Psoas muscle (tissue), 8 donors: ENCODE data around the gene TBPL2. TPM values are rescaled to one million over a fixed set of nuclear protein-coding genes. Genes with fewer than 3 reads are reported as not detected.

Source experiments
- ATAC-seq, 4 donors: fragments of 200-7000 bp; cut with Tn5 transposase; one replicate each; pipeline ENCODE4 v1.9.1; 2020; ENCODE audit warnings: moderate library complexity in 3 of 4, mild to moderate bottlenecking in 2 of 4
- DNase-seq, 2 donors: peaks; one replicate each; pipeline ENCODE4 v3.0.0-alpha.2; 2020
- H3K27ac ChIP-seq: fragments of 200-600 bp; one replicate; pipeline ENCODE4 v1.8.0; 2022
- H3K27me3 ChIP-seq, 3 donors: fragments of 200-600 bp in 1 of 3; one replicate each; pipeline versions ENCODE4 v1.6.1 to v1.8.0; 2013 to 2022; ENCODE audit warnings: low read length in 2 of 3, mild to moderate bottlenecking in 2 of 3, moderate library complexity in 1 of 3; ENCODE audit not compliant: insufficient read depth in 3 of 3
- H3K36me3 ChIP-seq, 2 donors: fragments of 200-600 bp in 1 of 2; one replicate each; pipeline versions ENCODE4 v1.6.1 to v1.8.0; 2013 to 2022; ENCODE audit warnings: low read depth in 1 of 2, mild to moderate bottlenecking in 1 of 2, moderate library complexity in 1 of 2; ENCODE audit not compliant: insufficient read depth in 1 of 2
- H3K4me1 ChIP-seq: fragments of 200-600 bp; one replicate; pipeline ENCODE4 v1.8.0; 2022
- H3K4me3 ChIP-seq: fragments of 200-600 bp; one replicate; pipeline ENCODE4 v1.8.0; 2022; ENCODE audit warnings: mild to moderate bottlenecking
- H3K9me3 ChIP-seq: fragments of 200-600 bp; one replicate; pipeline ENCODE4 v1.8.0; 2022
- WGBS, 3 donors: extraction: QIAGEN DNeasy Blood & Tissue Kit; methylation state at CpG; one replicate each; pipeline versions ENCODE4 v1.1.6 to v1.1.7; 2013; 5-methylcytosine and 5-hydroxymethylcytosine counted together
- intact Hi-C, 2 donors: fragments of 100-400 bp; cut with DNase I; formaldehyde crosslinking; loops; one replicate each; pipeline versions ENCODE4 v1.11.0 to v1.14.2; 2022
- polyA plus RNA-seq, 3 donors: library from polyadenylated mRNA; stranded (reverse); fragments of 200-250 nt; gene quantifications; one replicate each; pipeline ENCODE4 v1.2.3, GENCODE V29; 2013
- total RNA-seq, 4 donors: library from RNA; stranded (reverse); fragmentation: NEBNext Ultra II Directional in 2 of 4; extraction: Animal tissue kit (Norgen Biotek cat#: 25700) in 2 of 4; gene quantifications; one replicate each; pipeline versions ENCODE4 v1.2.1 to v1.2.4, GENCODE V29; 2021 to 2023
- TF ChIP-seq, protein P1 (sequence below): fragments of 200-600 bp; IDR thresholded peaks from one replicate; pipeline ENCODE4 v1.8.0; 2022; ENCODE audit warnings: antibody characterized with exemption
- donor health status: healthy with polysubstance abuse.
- donor health status: DM: no; HTN: no; CAD: no; lungs with moderate emphysema.
- donor health status: Bipolar disorder and iron deficiency.
- donor health status: healthy.
- donor health status: DM: yes; HTN: yes; CAD: no.
- donor health status: DM: no; HTN: no; CAD: no.
- donor health status: DM: no; HTN: no; CAD: no.
- donor health status: DM: yes; HTN: yes; CAD: no.

The TBPL2 gene
- total and polyA plus RNA-seq, 7 donors = not detected

DNA sequence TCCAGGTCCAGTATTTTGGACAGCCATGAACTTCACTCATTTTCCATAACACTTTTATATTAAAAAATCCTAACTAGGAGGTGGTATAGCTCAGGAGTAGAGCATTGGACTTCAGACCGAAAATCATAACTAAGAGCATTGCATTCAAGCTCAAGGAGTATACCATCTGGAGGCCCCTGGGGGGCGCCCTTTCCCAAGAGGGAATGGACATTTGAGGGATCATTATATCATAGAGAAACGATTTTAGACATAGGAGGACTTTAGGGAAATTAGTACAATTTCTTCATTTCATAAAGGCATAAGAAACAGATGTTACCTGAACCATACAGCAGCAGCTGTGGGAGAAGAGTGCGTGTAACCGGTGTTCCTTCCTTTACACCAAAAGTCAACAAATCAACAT, 23.6 kb downstream of the TBPL2 start:
- Histone ChIP-seq H3K4me1 (no peaks in the 10 kb centered on the region), H3K27ac (no peak overlapping the region), H3K4me3 (no peak overlapping the region), H3K9me3 (no peaks in the 10 kb centered on the region), H3K36me3 (no peaks in the 10 kb centered on the region), H3K27me3 (no peaks in the 10 kb centered on the region)
- ATAC-seq = no peak
- TF ChIP-seq, protein P1, sequence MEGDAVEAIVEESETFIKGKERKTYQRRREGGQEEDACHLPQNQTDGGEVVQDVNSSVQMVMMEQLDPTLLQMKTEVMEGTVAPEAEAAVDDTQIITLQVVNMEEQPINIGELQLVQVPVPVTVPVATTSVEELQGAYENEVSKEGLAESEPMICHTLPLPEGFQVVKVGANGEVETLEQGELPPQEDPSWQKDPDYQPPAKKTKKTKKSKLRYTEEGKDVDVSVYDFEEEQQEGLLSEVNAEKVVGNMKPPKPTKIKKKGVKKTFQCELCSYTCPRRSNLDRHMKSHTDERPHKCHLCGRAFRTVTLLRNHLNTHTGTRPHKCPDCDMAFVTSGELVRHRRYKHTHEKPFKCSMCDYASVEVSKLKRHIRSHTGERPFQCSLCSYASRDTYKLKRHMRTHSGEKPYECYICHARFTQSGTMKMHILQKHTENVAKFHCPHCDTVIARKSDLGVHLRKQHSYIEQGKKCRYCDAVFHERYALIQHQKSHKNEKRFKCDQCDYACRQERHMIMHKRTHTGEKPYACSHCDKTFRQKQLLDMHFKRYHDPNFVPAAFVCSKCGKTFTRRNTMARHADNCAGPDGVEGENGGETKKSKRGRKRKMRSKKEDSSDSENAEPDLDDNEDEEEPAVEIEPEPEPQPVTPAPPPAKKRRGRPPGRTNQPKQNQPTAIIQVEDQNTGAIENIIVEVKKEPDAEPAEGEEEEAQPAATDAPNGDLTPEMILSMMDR = peak; percentile 14
- 42 to 44% (median 43%) methylated on average over 5 of the region's 5 CpGs for WGBS, 3 donors
- intact Hi-C loops = loop anchor here in 1 of 2 donors (10.0 kb wide), 1 partner anchor 362 kb away; the partner anchor contains the start of gene MAPK1IP1L
- no peak for DNase-seq

DNA sequence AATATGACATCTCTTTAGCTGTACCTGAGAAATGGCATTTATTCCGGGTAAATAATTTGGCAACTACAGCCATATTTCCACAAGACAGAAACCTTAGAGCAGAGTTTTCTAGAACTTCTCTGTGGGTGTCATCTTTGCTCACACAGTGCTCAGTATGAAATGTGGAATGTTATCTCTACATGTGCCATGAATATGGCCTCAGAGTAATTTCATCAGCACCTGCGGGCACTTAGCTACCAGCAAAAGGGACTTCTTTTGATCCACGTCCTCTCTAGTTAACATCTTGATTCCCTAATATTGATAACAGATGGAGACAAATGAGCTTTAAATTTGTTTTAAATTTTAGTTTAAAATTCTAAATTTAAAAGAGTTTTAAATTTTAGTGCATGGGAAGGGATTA, 25.9 kb downstream of the TBPL2 start:
- H3K27ac ChIP-seq = no peak overlapping the region
- H3K4me1 ChIP-seq = peaks cover 10% of the 10 kb centered on the region
- H3K9me3 ChIP-seq = no peaks in the 10 kb centered on the region
- no peaks in the 10 kb centered on the region for H3K36me3 ChIP-seq
- intact Hi-C loops = loop anchor here (5.0 to 10.0 kb wide), 2 partner anchors 222 to 360 kb away; partner anchors contain the start of genes DLGAP5 (in 1 of the 2) and MAPK1IP1L (in 1 of the 2)
- no peak overlapping the region for H3K4me3 ChIP-seq
- 71 to 80% (median 78%) methylated on average over 3 of the region's 3 CpGs for WGBS, 3 donors
- no peak for DNase-seq
- TF ChIP-seq, protein P1 = no peak
- no peak for ATAC-seq
- H3K27me3 ChIP-seq = no peaks in the 10 kb centered on the region

DNA sequence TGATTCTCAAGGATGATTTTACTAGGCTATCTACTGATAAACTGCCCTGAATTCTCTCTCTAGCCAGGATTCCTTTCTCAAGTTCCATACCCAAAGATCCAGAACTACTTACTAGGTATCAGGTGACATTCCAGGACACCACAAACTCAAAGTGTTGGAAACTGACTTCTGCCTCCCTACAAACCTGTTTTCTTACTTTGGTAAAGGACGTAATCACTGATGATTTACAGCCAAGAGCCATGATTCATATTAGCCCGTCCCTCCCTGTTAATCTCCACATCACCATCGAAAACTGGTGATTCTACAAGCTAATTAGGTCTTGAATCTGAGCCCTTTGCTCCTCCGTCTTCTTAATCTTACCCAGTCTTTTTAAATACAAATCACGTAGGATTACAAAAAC, 27.7 kb downstream of the TBPL2 start:
- intact Hi-C loops = loop anchor here (5.0 to 10.0 kb wide), 2 partner anchors 220 to 358 kb away; partner anchors contain the start of genes DLGAP5 (in 1 of the 2) and MAPK1IP1L (in 1 of the 2)
- WGBS, 3 donors = 33 to 46% (median 36%) methylated on average over 5 of the region's 5 CpGs
- H3K27ac ChIP-seq = peak overlapping the region; percentile 96
- ATAC-seq = peak in 3 of 4 donors; percentile 28 to 46 (median 41)
- peaks cover 20% of the 10 kb centered on the region for H3K4me1 ChIP-seq
- no peaks in the 10 kb centered on the region for H3K9me3 ChIP-seq
- H3K27me3 ChIP-seq = no peaks in the 10 kb centered on the region
- no peak for DNase-seq
- H3K4me3 ChIP-seq = peak overlapping the region; percentile 82
- peaks cover 0 to 5% of the 10 kb centered on the region in 2 donors for H3K36me3 ChIP-seq
- TF ChIP-seq, protein P1 = no peak

DNA sequence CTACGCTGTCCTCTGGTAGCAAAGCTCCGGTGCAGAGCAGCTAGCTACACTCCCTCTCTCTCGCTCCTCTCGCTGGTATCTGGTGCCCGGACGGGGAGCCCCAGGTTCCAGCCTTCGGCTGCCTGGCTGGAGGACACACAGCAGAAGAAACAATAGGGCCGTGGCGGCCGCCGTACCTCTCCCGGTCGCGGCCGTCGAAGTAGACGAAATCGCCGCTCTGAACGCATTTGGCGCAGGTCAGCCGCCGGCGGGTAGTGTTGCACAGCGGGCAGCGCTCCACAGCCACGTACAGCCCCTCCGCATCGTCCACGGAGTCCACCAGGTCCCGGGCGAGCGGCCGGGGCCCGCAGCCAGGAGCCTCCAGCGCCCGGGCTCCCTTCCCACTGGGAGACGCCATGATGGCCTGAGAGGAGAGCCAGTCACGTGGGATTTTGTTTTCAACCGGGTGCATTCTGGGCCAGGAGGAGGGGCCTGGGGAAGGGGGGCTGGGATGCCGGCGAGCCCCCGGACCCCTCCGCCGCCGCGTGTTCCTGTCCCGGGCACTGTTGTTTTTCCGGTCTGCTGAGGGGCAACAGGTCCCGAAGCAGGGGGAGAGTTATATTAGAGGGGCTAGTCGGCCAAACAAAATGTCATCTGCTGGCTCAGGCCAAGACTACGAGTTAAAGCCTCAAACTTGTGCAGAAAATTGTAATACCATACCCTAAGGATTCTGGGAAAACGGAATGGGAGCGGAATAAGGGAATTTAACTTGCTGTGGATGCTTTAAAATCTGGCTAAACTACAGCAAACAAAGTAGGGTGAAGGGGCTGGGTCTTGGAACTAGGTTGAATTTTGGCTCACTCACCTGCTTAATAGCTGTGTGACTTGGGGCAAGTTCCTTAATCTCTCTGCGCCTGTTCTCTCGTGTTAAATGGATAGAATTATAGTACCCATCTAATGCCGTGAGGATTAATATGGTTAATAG, 28.7 kb downstream of the TBPL2 start, which contains the start of gene ATG14:
Gene ATG14 (minus strand): TSS at position 405 of the 964 bp plus-strand sequence. CDS start 8 bp downstream, at position 397.
- Histone ChIP-seq H3K27me3 (no peaks in the 10 kb centered on the region), H3K27ac (peak within 1 kb of the TSS; percentile 96), H3K36me3 (peaks cover 0 to 5% of the 10 kb centered on the region in 2 donors), H3K4me3 (peak within 1 kb of the TSS; percentile 82), H3K4me1 (peaks cover 22% of the 10 kb centered on the region), H3K9me3 (no peaks in the 10 kb centered on the region)
- intact Hi-C loops = loop anchor here (5.0 to 10.0 kb wide), 2 partner anchors 219 to 357 kb away; partner anchors contain the start of genes DLGAP5 (in 1 of the 2) and MAPK1IP1L (in 1 of the 2)
- ATAC-seq = peak; percentile 98 to 99 (median 98)
- TF ChIP-seq, protein P1 = no peak
- 2% methylated on average over 54 to 57 of the region's 57 CpGs for whole genome bisulfite sequencing, 3 donors
- DNase-seq = peak; percentile 87 to 92
